Neuronal stem cell (in vitro differentiated cells): ENCODE data around the gene GPRC5A.

Experiments
- DNase-seq: peaks from one replicate; pipeline ENCODE4 v3.0.0-alpha.2; 2013; ENCODE audit warnings: low spot score
- H2AFZ ChIP-seq: one replicate; pipeline ENCODE4 v1.6.1; 2013; ENCODE audit warnings: mild to moderate bottlenecking, low read length, inconsistent platforms
- H2AK5ac ChIP-seq: 2 replicates; pipeline ENCODE4 v1.6.1; 2013; ENCODE audit warnings: low read depth, mild to moderate bottlenecking, inconsistent platforms, low read length, moderate library complexity, mixed read lengths
- H2BK120ac ChIP-seq: 2 replicates; pipeline ENCODE4 v1.6.1; 2013; ENCODE audit warnings: low read depth, mild to moderate bottlenecking, inconsistent platforms, low read length, moderate library complexity, mixed read lengths
- H2BK12ac ChIP-seq: one replicate; pipeline ENCODE4 v1.6.1; 2013; ENCODE audit warnings: low read length, inconsistent platforms
- H2BK15ac ChIP-seq: 2 replicates; pipeline ENCODE4 v1.6.1; 2013; ENCODE audit warnings: mild to moderate bottlenecking, low read length, inconsistent platforms, mixed read lengths
- H2BK5ac ChIP-seq: one replicate; pipeline ENCODE4 v1.6.1; 2013; ENCODE audit warnings: inconsistent platforms, mild to moderate bottlenecking, low read length, moderate library complexity
- H3K14ac ChIP-seq: one replicate; pipeline ENCODE4 v1.6.1; 2013; ENCODE audit warnings: low read length, inconsistent platforms
- H3K18ac ChIP-seq: 2 replicates; pipeline ENCODE4 v1.6.1; 2013; ENCODE audit warnings: low read length, inconsistent platforms
- H3K23ac ChIP-seq: 2 replicates; pipeline ENCODE4 v1.6.1; 2013; ENCODE audit warnings: low read depth, mild to moderate bottlenecking, mixed read lengths, low read length, inconsistent platforms; ENCODE audit not compliant: poor library complexity
- H3K27ac ChIP-seq: replicated peaks from 3 replicates; pipeline ENCODE4 v1.5.1; 2013; ENCODE audit warnings: low read length, inconsistent platforms
- H3K27me3 ChIP-seq, 3 experiments: 2 replicates each; pipeline ENCODE4 v1.6.1; 2013; ENCODE audit warnings: low read length in 3 of 3, mild to moderate bottlenecking in 2 of 3, inconsistent platforms in 1 of 3, low read depth in 1 of 3, mixed read lengths in 1 of 3, moderate library complexity in 1 of 3; ENCODE audit not compliant: control insufficient read depth in 3 of 3, insufficient read depth in 3 of 3
- H3K36me3 ChIP-seq, 2 donors: replicated peaks in 1 of 2; 2 replicates each; pipeline ENCODE4 v1.6.1; 2013; ENCODE audit warnings: low read length in 2 of 2; ENCODE audit not compliant: control insufficient read depth in 2 of 2, insufficient read depth in 2 of 2
- H3K4ac ChIP-seq: 2 replicates; pipeline ENCODE4 v1.6.1; 2013; ENCODE audit warnings: inconsistent platforms, mild to moderate bottlenecking, low read length, moderate library complexity
- H3K4me1 ChIP-seq, 2 donors: 1 replicate in 1 of 2; 2 replicates in 1 of 2; pipeline ENCODE4 v1.6.1; 2013; ENCODE audit warnings: low read length in 2 of 2, low read depth in 1 of 2; ENCODE audit not compliant: control insufficient read depth in 2 of 2, insufficient read depth in 1 of 2
- H3K4me2 ChIP-seq: one replicate; pipeline ENCODE4 v1.6.1; 2013; ENCODE audit warnings: mild to moderate bottlenecking, low read length, inconsistent platforms; ENCODE audit not compliant: insufficient read depth, poor library complexity, severe bottlenecking
- H3K4me3 ChIP-seq, 2 donors: 2 replicates each; pipeline ENCODE4 v1.5.1; 2013; ENCODE audit warnings: low read length in 2 of 2, mild to moderate bottlenecking in 2 of 2, inconsistent platforms in 1 of 2, moderate library complexity in 1 of 2
- H3K79me1 ChIP-seq: one replicate; pipeline ENCODE4 v1.6.1; 2013; ENCODE audit warnings: low read depth, mild to moderate bottlenecking, inconsistent platforms, low read length, moderate library complexity
- H3K9ac ChIP-seq: one replicate; pipeline ENCODE4 v1.6.1; 2013; ENCODE audit warnings: mild to moderate bottlenecking, low read depth, low read length, inconsistent platforms; ENCODE audit not compliant: poor library complexity
- H3K9me3 ChIP-seq, 2 donors: replicated peaks in 1 of 2; 2 replicates each; pipeline versions ENCODE3 to v1.6.1; 2013; ENCODE audit warnings: low read length in 2 of 2, mild to moderate bottlenecking in 2 of 2, inconsistent platforms in 1 of 2, low read depth in 1 of 2, mixed read lengths in 1 of 2, moderate library complexity in 1 of 2; ENCODE audit not compliant: control insufficient read depth in 2 of 2, insufficient read depth in 1 of 2
- H4K8ac ChIP-seq: one replicate; pipeline ENCODE4 v1.6.1; 2013; ENCODE audit warnings: low read depth, mild to moderate bottlenecking, inconsistent platforms, low read length, moderate library complexity
- H4K91ac ChIP-seq: one replicate; pipeline ENCODE4 v1.6.1; 2013; ENCODE audit warnings: low read length, low read depth, mild to moderate bottlenecking, inconsistent platforms; ENCODE audit not compliant: poor library complexity
- WGBS, 2 donors: extraction: QIAGEN DNeasy Blood & Tissue Kit; methylation state at CpG; one replicate each; pipeline ENCODE4 v1.1.7; 2013; ENCODE audit warnings: missing lambda C conversion rate in 2 of 2, mixed read lengths in 1 of 2; ENCODE audit not compliant: insufficient read length in 2 of 2, insufficient replicate concordance in 1 of 2; ENCODE audit errors: extremely low coverage in 2 of 2; 5-methylcytosine and 5-hydroxymethylcytosine counted together

The GPRC5A gene

DNA sequence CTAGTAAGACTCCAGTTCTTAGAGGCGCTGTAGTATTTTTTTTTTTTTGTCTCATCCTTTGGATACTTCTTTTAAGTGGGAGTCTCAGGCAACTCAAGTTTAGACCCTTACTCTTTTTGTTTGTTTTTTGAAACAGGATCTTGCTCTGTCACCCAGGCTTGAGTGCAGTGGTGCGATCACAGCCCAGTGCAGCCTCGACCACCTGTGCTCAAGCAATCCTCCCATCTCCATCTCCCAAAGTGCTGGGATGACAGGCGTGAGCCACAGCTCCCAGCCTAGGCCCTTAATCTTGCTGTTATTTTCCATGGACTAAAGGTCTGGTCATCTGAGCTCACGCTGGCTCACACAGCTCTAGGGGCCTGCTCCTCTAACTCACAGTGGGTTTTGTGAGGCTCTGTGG, 21.3 kb downstream of the GPRC5A start:
- H3K27me3 ChIP-seq, result peaks cover 0 to 20% (median 0%) of the 10 kb centered on the region in 3 experiments
- H4K91ac ChIP-seq, result no peak overlapping the region
- peaks cover 0 to 4% of the 10 kb centered on the region in 2 donors for H3K9me3 ChIP-seq
- H2BK15ac ChIP-seq, result no peak overlapping the region
- H2AK5ac ChIP-seq, result no peak overlapping the region
- H2BK120ac ChIP-seq, result no peak overlapping the region
- no peak overlapping the region for H3K23ac ChIP-seq
- H2AFZ ChIP-seq, result no peak overlapping the region
- H3K4me2 ChIP-seq, result no peak overlapping the region
- no peak overlapping the region for H4K8ac ChIP-seq
- H3K18ac ChIP-seq, result no peak overlapping the region
- H3K27ac ChIP-seq, result no peak overlapping the region
- no peak for DNase-seq
- H3K4me1 ChIP-seq, result peaks cover 3 to 15% of the 10 kb centered on the region in 2 donors
- H3K4me3 ChIP-seq, result no peak overlapping the region
- no peak overlapping the region for H3K14ac ChIP-seq
- no peak overlapping the region for H3K4ac ChIP-seq
- H3K36me3 ChIP-seq, result no peaks in the 10 kb centered on the region
- H3K9ac ChIP-seq, result no peak overlapping the region
- no peak overlapping the region for H2BK5ac ChIP-seq
- no peak overlapping the region for H2BK12ac ChIP-seq
- no peaks in the 10 kb centered on the region for H3K79me1 ChIP-seq
- WGBS, 2 donors, result no CpG with 5 or more reads among the region's 5 CpGs

DNA sequence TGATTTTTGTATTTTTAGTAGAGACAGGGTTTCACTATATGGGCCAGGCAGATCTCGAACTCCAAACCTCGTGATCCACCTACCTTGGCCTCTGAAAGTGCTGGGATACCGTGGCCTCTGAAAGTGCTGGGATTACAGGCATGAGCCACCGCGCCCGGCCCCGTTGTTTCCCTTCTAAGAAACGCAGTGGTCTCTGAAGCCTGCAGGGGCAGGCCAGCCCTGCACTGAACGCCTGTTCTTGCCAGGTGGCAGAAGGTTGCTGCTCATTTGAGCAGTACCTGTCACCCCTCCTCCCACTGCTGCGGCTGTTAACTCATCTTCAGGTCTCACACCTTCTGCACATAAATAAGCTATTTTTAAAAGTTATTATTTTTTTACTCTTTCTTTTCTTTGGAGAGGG, 24.3 kb downstream of the GPRC5A start:
- Histone ChIP-seq H3K27ac (no peak overlapping the region), H3K36me3 (no peaks in the 10 kb centered on the region), H2AFZ (no peak overlapping the region), H3K9me3 (peaks cover 0 to 4% of the 10 kb centered on the region in 2 donors), H3K4me2 (no peak overlapping the region), H2BK5ac (no peak overlapping the region), H3K14ac (no peak overlapping the region), H3K9ac (no peak overlapping the region), H2AK5ac (no peak overlapping the region), H3K27me3 (peaks cover 0 to 16% (median 0%) of the 10 kb centered on the region in 3 experiments), H3K18ac (no peak overlapping the region), H3K23ac (no peak overlapping the region), H2BK12ac (no peak overlapping the region), H2BK15ac (no peak overlapping the region), H3K4me3 (no peak overlapping the region), H3K79me1 (no peaks in the 10 kb centered on the region), H3K4ac (no peak overlapping the region), H4K91ac (no peak overlapping the region), H2BK120ac (no peak overlapping the region), H3K4me1 (peaks cover 3 to 13% of the 10 kb centered on the region in 2 donors), H4K8ac (no peak overlapping the region)
- DNase-seq, result no peak
- WGBS, 2 donors, result no CpG with 5 or more reads among the region's 10 CpGs

DNA sequence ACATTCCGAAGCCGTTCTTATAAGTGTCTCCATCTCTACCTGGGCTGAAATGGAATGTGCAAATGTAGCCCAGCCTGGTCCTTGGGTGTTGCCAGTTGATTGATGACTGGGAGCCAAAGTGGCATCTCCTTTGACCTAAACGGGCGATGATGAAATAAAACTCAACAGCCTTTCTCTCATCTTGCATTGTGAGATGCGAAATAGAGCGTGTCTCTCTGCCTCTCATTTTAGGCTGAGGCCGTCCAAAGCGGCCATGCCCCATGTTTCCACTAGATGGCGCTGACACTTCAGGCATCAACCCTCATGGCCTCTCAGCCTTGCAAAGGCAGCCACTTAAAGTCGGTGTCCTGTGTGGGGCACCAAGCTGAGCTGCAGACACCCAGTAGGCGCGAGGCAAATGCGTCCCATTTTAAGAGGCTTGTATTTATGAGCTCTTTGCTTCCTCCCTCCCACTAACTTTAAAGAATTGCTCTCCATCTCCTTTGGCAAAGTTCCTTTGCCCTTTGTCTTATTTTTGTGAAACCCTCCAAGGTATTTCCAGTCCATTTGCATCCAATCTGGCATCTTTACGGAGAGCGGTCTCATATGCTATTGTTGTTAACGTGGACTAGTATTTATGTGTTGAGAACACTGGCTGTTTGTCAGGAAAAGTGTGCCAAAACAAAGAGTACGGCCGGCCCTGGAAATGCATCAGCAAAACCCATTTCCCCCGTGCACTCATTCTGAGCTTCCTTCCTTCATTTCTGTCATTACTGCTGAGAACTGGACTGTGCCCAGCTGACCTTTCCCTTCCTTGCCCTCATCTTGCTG, 25.0 kb downstream of the GPRC5A start:
- peaks cover 0 to 4% of the 10 kb centered on the region in 2 donors for H3K9me3 ChIP-seq
- peaks cover 0 to 16% (median 0%) of the 10 kb centered on the region in 3 experiments for H3K27me3 ChIP-seq
- H3K9ac ChIP-seq, result no peak overlapping the region
- peak; percentile 82 for DNase-seq
- peak overlapping the region; percentile 66 for H2AFZ ChIP-seq
- H3K14ac ChIP-seq, result no peak overlapping the region
- no peak overlapping the region for H2BK12ac ChIP-seq
- no peak overlapping the region for H3K4me3 ChIP-seq
- WGBS, 2 donors, result no CpG with 5 or more reads among the region's 19 CpGs
- H3K4me1 ChIP-seq, result peaks cover 3 to 13% of the 10 kb centered on the region in 2 donors
- no peaks in the 10 kb centered on the region for H3K36me3 ChIP-seq
- no peak overlapping the region for H3K4ac ChIP-seq
- H3K23ac ChIP-seq, result no peak overlapping the region
- H4K91ac ChIP-seq, result no peak overlapping the region
- no peak overlapping the region for H2AK5ac ChIP-seq
- H3K4me2 ChIP-seq, result no peak overlapping the region
- no peak overlapping the region for H2BK15ac ChIP-seq
- H3K18ac ChIP-seq, result no peak overlapping the region
- H4K8ac ChIP-seq, result no peak overlapping the region
- no peaks in the 10 kb centered on the region for H3K79me1 ChIP-seq
- no peak overlapping the region for H2BK5ac ChIP-seq
- H3K27ac ChIP-seq, result no peak overlapping the region
- H2BK120ac ChIP-seq, result no peak overlapping the region

DNA sequence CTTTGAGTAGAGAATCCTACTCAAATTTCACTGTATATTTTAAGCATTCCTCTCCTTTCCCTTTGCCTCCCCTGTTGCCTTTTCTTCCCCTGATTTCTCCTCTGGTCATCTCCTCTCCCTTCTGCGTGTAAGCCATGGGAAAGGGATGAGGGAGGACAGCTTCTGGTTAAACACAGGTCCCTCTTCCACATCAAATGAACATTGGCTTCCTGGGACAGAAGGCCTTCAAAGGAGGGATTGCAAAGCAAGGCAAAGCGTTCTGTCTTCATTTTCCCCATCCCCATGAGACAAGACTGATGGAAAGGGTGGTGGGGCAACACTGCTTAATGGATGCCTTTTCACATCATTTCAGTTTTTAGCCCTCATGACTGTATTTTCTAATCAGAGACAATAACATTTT, 26.2 kb downstream of the GPRC5A start:
- Histone ChIP-seq H4K8ac (no peak overlapping the region), H2BK120ac (no peak overlapping the region), H3K4ac (no peak overlapping the region), H2BK15ac (no peak overlapping the region), H3K4me1 (peaks cover 3 to 12% of the 10 kb centered on the region in 2 donors), H2AFZ (no peak overlapping the region), H2AK5ac (no peak overlapping the region), H3K18ac (no peak overlapping the region), H3K79me1 (no peaks in the 10 kb centered on the region), H3K4me3 (no peak overlapping the region), H3K9me3 (peaks cover 0 to 2% of the 10 kb centered on the region in 2 donors), H3K27me3 (peaks cover 0 to 16% (median 0%) of the 10 kb centered on the region in 3 experiments), H3K14ac (no peak overlapping the region), H2BK12ac (no peak overlapping the region), H2BK5ac (no peak overlapping the region), H3K4me2 (no peak overlapping the region), H4K91ac (no peak overlapping the region), H3K9ac (no peak overlapping the region), H3K23ac (no peak overlapping the region), H3K27ac (no peak overlapping the region), H3K36me3 (no peaks in the 10 kb centered on the region)
- whole genome bisulfite sequencing, 2 donors, result no CpG with 5 or more reads among the region's 2 CpGs
- no peak for DNase-seq
